IgD-negative memory B cell (primary cell): Measurements from ENCODE around the gene BACE2. TPM values are rescaled to one million over a fixed set of nuclear protein-coding genes. Genes with fewer than 3 reads are reported as not detected.
"Not testable (repeated sequence)": the region's sequence is repeated elsewhere in the genome, so short reads cannot be mapped to it uniquely, and the experiment has no call there.

ENCODE experiments used
- H3K27ac Mint-ChIP-seq, 3 donors: one replicate each; pipeline ENCODE4 v1.8.0; 2020 to 2022; ENCODE audit warnings: mild to moderate bottlenecking in 3 of 3, mixed read lengths in 3 of 3, moderate library complexity in 1 of 3
- H3K27me3 Mint-ChIP-seq: one replicate; pipeline ENCODE4 v1.8.0; 2021; ENCODE audit warnings: mixed read lengths
- H3K36me3 Mint-ChIP-seq: one replicate; pipeline ENCODE4 v1.8.0; 2020; ENCODE audit warnings: mild to moderate bottlenecking, mixed read lengths
- H3K4me1 Mint-ChIP-seq, 3 donors: one replicate each; pipeline ENCODE4 v1.8.0; 2020 to 2022; ENCODE audit warnings: mixed read lengths in 3 of 3, mild to moderate bottlenecking in 1 of 3
- H3K4me3 Mint-ChIP-seq, 4 donors: one replicate each; pipeline ENCODE4 v1.8.0; 2020 to 2022; ENCODE audit warnings: mild to moderate bottlenecking in 4 of 4, mixed read lengths in 4 of 4, moderate library complexity in 3 of 4
- H3K9me3 Mint-ChIP-seq, 3 donors: one replicate each; pipeline ENCODE4 v1.8.0; 2020 to 2021; ENCODE audit warnings: mixed read lengths in 3 of 3, mild to moderate bottlenecking in 1 of 3
- polyA plus RNA-seq: library from polyadenylated mRNA; unstranded; fragments of 300-500 nt; fragmentation: Illumina TruSeq; gene quantifications from one replicate; pipeline ENCODE4 v1.2.3, GENCODE V29; 2021

The BACE2 gene
- polyA plus RNA-seq, 1 donor from 2014 or later, result 91.4 TPM

GRCh38 chr21:41183575-41183974, 15.6 kb downstream of the BACE2 start:
- no peaks in the 10 kb centered on the region for H3K36me3 Mint-ChIP-seq
- H3K4me1 Mint-ChIP-seq, result peaks cover 27 to 41% (median 27%) of the 10 kb centered on the region in 3 donors
- H3K27ac Mint-ChIP-seq, result no peak overlapping the region
- no peak overlapping the region for H3K4me3 Mint-ChIP-seq
- H3K9me3 Mint-ChIP-seq, result peaks cover 0 to 2% (median 0%) of the 10 kb centered on the region in 3 donors
- peaks cover 1% of the 10 kb centered on the region for H3K27me3 Mint-ChIP-seq

- peaks cover 32 to 62% (median 34%) of the 10 kb centered on the region in 3 donors for H3K4me1 Mint-ChIP-seq
- peaks cover 1% of the 10 kb centered on the region for H3K27me3 Mint-ChIP-seq
- peaks cover 3% of the 10 kb centered on the region for H3K36me3 Mint-ChIP-seq
- peak overlapping the region in 1 of 3 donors; percentile 35 for H3K27ac Mint-ChIP-seq
- peak overlapping the region in 1 of 4 donors; percentile 64 for H3K4me3 Mint-ChIP-seq
- H3K9me3 Mint-ChIP-seq, result peaks cover 0 to 8% (median 7%) of the 10 kb centered on the region in 3 donors
These were observed 17.8 kb downstream of the BACE2 start for GRCh38 chr21:41185802-41186201.

DNA sequence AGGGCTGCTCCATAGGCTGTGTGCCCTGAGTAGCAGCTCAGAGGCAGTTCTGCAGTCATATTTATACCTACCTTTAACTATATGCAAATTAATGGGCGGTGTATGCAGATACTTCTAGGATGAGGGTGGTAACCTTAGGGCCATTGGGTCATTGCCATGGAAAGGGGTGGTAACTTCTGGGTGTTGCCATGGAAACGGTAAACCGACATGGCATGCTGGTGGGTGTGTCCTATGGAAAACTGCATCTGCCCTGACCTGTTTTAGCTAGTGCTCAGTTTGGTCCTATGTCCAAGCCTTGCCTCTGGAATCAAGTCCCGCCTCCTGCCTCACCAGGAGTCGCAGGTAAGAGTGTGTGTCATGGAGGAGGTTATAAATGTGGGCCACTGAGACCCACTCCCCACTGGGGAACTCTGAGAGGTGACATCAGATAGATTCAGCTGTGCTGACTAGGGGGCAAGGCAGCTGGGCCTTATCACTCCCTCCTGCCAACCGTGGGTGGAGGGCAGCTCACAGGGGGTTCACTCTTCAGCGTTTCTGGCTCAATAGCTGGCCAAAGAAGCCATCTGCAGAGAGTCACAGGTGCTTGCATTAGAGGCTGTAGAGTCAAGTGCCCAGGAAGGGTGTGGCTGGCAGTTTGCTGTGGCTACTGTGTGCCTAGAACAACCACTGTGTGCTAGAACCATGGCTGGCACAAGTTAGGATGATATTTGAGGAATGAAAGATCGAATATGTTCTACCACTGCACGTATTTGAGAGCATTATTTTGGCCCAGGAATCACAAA, 19.0 kb downstream of the BACE2 start:
- peak overlapping the region in 2 of 4 donors; percentile 67 to 88 for H3K4me3 Mint-ChIP-seq
- H3K9me3 Mint-ChIP-seq, result peaks cover 2 to 8% (median 5%) of the 10 kb centered on the region in 3 donors
- peaks cover 32 to 58% (median 37%) of the 10 kb centered on the region in 3 donors for H3K4me1 Mint-ChIP-seq
- H3K36me3 Mint-ChIP-seq, result peaks cover 3% of the 10 kb centered on the region
- H3K27ac Mint-ChIP-seq, result peak overlapping the region in 1 of 3 donors; percentile 25
- H3K27me3 Mint-ChIP-seq, result peaks cover 1% of the 10 kb centered on the region

- Mint-ChIP-seq H3K4me1 (peaks cover 36 to 62% (median 43%) of the 10 kb centered on the region in 3 donors), H3K4me3 (peak overlapping the region in 1 of 4 donors; percentile 88), H3K36me3 (peaks cover 3% of the 10 kb centered on the region), H3K27ac (no peak overlapping the region), H3K9me3 (peaks cover 2 to 8% (median 5%) of the 10 kb centered on the region in 3 donors), H3K27me3 (peaks cover 1% of the 10 kb centered on the region)
These were observed 19.6 kb downstream of the BACE2 start for GRCh38 chr21:41187537-41188025.

DNA sequence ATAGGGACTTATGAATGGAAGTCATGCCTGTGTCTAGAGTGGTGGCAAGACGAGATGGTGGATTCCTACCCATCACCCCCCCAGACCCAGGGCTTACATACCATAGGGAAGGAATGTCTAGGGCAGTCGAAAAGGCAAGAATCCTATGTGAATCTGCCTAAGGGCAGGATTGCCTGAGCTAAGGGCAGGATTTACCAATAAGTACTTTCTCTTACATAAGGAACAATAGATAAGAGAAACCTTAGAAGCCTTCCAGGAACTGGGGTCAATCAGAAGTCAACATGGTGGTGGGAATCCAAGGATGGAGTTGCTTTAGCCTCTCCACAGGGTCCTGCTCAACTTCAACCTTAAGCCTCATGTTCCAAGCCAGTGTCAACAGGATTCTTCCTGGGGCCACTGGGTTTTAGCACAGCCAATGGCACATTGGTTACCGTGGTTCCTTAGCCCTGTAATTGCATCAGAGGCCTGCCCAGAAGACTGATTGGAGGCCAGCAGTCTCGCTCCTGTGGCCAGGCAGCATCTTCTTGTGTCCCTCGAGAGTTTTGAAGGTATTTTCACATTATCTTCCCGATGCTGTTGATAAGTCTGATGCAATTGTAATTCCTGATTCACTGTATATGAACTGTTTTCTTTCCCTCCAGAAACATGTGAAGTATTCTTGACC, 20.7 kb downstream of the BACE2 start:
- Mint-ChIP-seq H3K4me1 (peaks cover 36 to 58% (median 52%) of the 10 kb centered on the region in 3 donors), H3K36me3 (peaks cover 3% of the 10 kb centered on the region), H3K9me3 (peaks cover 2 to 8% (median 5%) of the 10 kb centered on the region in 3 donors), H3K4me3 (peak overlapping the region in 2 of 4 donors; percentile 11 to 49), H3K27me3 (peaks cover 1% of the 10 kb centered on the region), H3K27ac (peak overlapping the region; percentile 11 to 34 (median 27))

- peak overlapping the region; percentile 11 to 34 (median 27) for H3K27ac Mint-ChIP-seq
- peaks cover 3% of the 10 kb centered on the region for H3K27me3 Mint-ChIP-seq
- peak overlapping the region in 2 of 4 donors; percentile 11 to 49 for H3K4me3 Mint-ChIP-seq
- peaks cover 36 to 59% (median 55%) of the 10 kb centered on the region in 3 donors for H3K4me1 Mint-ChIP-seq
- peaks cover 2 to 8% (median 5%) of the 10 kb centered on the region in 3 donors for H3K9me3 Mint-ChIP-seq
- H3K36me3 Mint-ChIP-seq, result peaks cover 3% of the 10 kb centered on the region
These were observed 21.3 kb downstream of the BACE2 start for GRCh38 chr21:41189150-41189745.

DNA sequence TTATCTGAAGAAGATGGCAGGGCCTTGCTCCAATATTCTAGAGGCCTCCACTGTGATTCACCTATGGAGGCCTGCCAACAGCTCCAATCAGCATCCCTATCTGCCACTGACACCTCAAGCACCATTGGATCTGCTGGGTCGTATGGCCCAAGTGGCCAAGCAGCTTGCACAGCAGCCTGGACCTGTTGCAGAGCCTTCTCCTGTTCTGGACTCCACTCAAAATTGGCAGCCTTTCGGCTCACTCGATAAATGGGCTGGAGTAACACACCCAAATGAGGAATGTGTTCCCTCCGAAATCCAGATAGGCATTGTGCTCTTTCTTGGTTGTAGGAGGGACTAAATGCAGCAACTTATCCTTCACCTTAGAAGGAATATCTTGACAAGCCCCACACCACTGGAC, 24.6 kb downstream of the BACE2 start:
- H3K4me3 Mint-ChIP-seq, H3K36me3 Mint-ChIP-seq, H3K27me3 Mint-ChIP-seq, H3K9me3 Mint-ChIP-seq: not testable (repeated sequence)
- Mint-ChIP-seq H3K27ac (peak overlapping the region in 1 of 3 donors; percentile 73), H3K4me1 (peaks cover 36 to 58% (median 58%) of the 10 kb centered on the region in 3 donors)

- peak overlapping the region; percentile 21 to 87 (median 45) for H3K27ac Mint-ChIP-seq
- peaks cover 42 to 55% (median 45%) of the 10 kb centered on the region in 3 donors for H3K4me1 Mint-ChIP-seq
- H3K36me3 Mint-ChIP-seq, result no peaks in the 10 kb centered on the region
- H3K27me3 Mint-ChIP-seq, result peaks cover 2% of the 10 kb centered on the region
- peak overlapping the region; percentile 14 to 84 (median 46) for H3K4me3 Mint-ChIP-seq
- peaks cover 0 to 2% (median 0%) of the 10 kb centered on the region in 3 donors for H3K9me3 Mint-ChIP-seq
These were observed 27.4 kb downstream of the BACE2 start for GRCh38 chr21:41195311-41195710.

- Mint-ChIP-seq H3K27me3 (peaks cover 2% of the 10 kb centered on the region), H3K36me3 (peaks cover 7% of the 10 kb centered on the region), H3K4me1 (peaks cover 39 to 50% (median 48%) of the 10 kb centered on the region in 3 donors), H3K9me3 (no peaks in the 10 kb centered on the region), H3K27ac (peak overlapping the region in 1 of 3 donors; percentile 2), H3K4me3 (no peak overlapping the region)
These were observed 29.0 kb downstream of the BACE2 start for GRCh38 chr21:41196993-41197392.

DNA sequence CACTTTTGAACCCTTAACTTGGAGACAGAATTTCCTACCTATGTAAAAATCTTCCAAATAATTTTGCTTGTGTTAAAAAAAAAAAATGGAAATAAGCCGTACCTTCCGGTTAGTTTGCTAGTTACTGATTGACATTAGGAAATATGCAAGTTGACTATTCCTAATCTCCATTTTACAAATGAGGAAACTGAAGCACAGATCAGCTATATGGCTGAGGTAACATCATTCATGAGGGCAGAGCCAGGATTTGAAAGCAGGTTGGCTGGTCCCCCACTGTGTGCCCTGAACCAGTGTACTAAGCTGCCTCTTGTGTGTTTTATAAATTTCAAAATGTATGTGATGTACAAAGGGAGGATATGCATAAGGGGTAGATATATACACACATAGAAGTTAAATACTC, 29.6 kb downstream of the BACE2 start:
- peaks cover 2% of the 10 kb centered on the region for H3K27me3 Mint-ChIP-seq
- peaks cover 36 to 48% (median 44%) of the 10 kb centered on the region in 3 donors for H3K4me1 Mint-ChIP-seq
- H3K36me3 Mint-ChIP-seq, result peaks cover 7% of the 10 kb centered on the region
- peak overlapping the region in 2 of 4 donors; percentile 55 to 84 for H3K4me3 Mint-ChIP-seq
- H3K27ac Mint-ChIP-seq, result no peak overlapping the region
- H3K9me3 Mint-ChIP-seq, result no peaks in the 10 kb centered on the region

DNA sequence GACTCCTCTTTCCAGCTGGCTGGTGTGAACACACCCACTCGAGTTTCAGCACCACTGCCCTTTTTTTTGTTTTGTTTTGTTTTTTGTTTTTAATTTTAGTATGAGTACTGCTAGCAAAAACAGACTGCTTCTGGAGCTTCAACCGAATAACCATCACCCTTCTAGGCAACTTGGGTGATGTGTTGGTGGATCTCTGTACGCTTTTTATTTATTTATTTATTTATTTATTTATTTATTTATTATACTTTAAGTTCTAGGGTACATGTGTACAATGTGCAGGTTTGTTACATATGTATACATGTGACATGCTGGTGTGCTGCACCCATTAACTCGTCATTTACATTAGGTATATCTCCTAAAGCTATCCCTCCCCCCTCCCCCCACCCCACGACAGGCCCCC, 30.7 kb downstream of the BACE2 start:
- Mint-ChIP-seq H3K4me1 (peaks cover 37 to 48% (median 40%) of the 10 kb centered on the region in 3 donors), H3K4me3 (peak overlapping the region in 2 of 4 donors; percentile 63 to 86), H3K27ac (peak overlapping the region in 1 of 3 donors; percentile 88)
- not testable (repeated sequence) for H3K36me3 Mint-ChIP-seq, H3K27me3 Mint-ChIP-seq, H3K9me3 Mint-ChIP-seq

DNA sequence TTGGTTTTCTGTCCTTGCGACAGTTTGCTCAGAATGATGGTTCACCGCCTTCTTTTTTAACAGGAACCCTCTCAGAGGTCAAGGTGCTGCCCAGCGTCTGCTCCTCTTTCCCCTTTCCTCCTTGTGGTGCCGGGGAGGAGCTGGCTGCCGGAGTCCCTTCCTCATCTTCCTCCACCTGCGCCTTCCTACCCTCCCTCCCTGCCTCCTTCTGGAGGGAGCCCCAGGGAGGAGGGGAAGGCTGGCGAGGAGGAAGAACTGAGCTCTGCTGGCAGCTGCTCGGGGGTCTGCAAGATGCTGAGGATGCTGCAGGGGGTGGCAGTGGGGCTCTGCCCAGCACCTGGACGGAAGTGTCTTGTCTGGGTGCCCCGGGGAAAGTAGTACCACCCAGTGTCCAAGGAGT, 31.2 kb downstream of the BACE2 start:
- peak overlapping the region in 1 of 4 donors; percentile 86 for H3K4me3 Mint-ChIP-seq
- peaks cover 2% of the 10 kb centered on the region for H3K27me3 Mint-ChIP-seq
- H3K27ac Mint-ChIP-seq, result no peak overlapping the region
- H3K9me3 Mint-ChIP-seq, result no peaks in the 10 kb centered on the region
- H3K36me3 Mint-ChIP-seq, result peaks cover 7% of the 10 kb centered on the region
- H3K4me1 Mint-ChIP-seq, result peaks cover 35 to 47% (median 40%) of the 10 kb centered on the region in 3 donors

GRCh38 chr21:41199588-41199987, 31.6 kb downstream of the BACE2 start:
- peaks cover 7% of the 10 kb centered on the region for H3K36me3 Mint-ChIP-seq
- H3K4me3 Mint-ChIP-seq, result peak overlapping the region in 2 of 4 donors; percentile 60 to 66
- no peaks in the 10 kb centered on the region for H3K9me3 Mint-ChIP-seq
- no peaks in the 10 kb centered on the region for H3K27me3 Mint-ChIP-seq
- H3K4me1 Mint-ChIP-seq, result peaks cover 31 to 42% (median 40%) of the 10 kb centered on the region in 3 donors
- H3K27ac Mint-ChIP-seq, result peak overlapping the region in 1 of 3 donors; percentile 28

GRCh38 chr21:41201385-41201784, 33.4 kb downstream of the BACE2 start:
- peaks cover 8% of the 10 kb centered on the region for H3K36me3 Mint-ChIP-seq

More at GRCh38 chr21:41201385-41201784, 33.4 kb downstream of the BACE2 start:
- Mint-ChIP-seq H3K9me3 (no peaks in the 10 kb centered on the region), H3K27me3 (no peaks in the 10 kb centered on the region), H3K27ac (peak overlapping the region in 1 of 3 donors; percentile 13), H3K4me1 (peaks cover 16 to 29% (median 28%) of the 10 kb centered on the region in 3 donors), H3K4me3 (no peak overlapping the region)
